HepG2 (cell line): ENCODE measurements around the gene NBPF1. TPM values are rescaled to one million over a fixed set of nuclear protein-coding genes. Genes with fewer than 3 reads are reported as not detected.

Experiments used
- AHR ChIP-seq: IDR thresholded peaks from 2 replicates; pipeline ENCODE4 v1.6.1; 2018; ENCODE audit warnings: missing genetic modification reagents, missing compliant biosample characterization
- ARHGAP35 ChIP-seq: sonication (generic); formaldehyde crosslinking; IDR thresholded peaks from 2 replicates; pipeline ENCODE4 v1.9.0; 2022; ENCODE audit warnings: mild to moderate bottlenecking, inconsistent platforms, moderate library complexity, missing genetic modification reagents, borderline replicate concordance
- CAMTA2 ChIP-seq: sonication (generic); formaldehyde crosslinking; IDR thresholded peaks from 2 replicates; pipeline ENCODE4 v1.4.0; 2020; ENCODE audit warnings: mild to moderate bottlenecking, missing genetic modification reagents, borderline replicate concordance
- EP300 ChIP-seq, 3 experiments: sonication (generic) in 1 of 3; formaldehyde crosslinking in 1 of 3; IDR thresholded peaks; 2 replicates each; pipeline versions ENCODE4 v1.5.1 to v1.6.1; 2011 to 2020; ENCODE audit warnings: low read depth in 2 of 3, low read length in 2 of 3, borderline replicate concordance in 1 of 3, improper control_type of control experiment in 1 of 3, mild to moderate bottlenecking in 1 of 3, missing genetic modification reagents in 1 of 3, moderate library complexity in 1 of 3
- ETV5 ChIP-seq: IDR thresholded peaks from 2 replicates; pipeline ENCODE4 v1.6.1; 2018; ENCODE audit warnings: missing biosample characterization, missing genetic modification reagents, inconsistent platforms, borderline replicate concordance
- HMG20A ChIP-seq: IDR thresholded peaks from 2 replicates; pipeline ENCODE4 v1.6.1; 2016; ENCODE audit warnings: borderline replicate concordance
- HNRNPL ChIP-seq: fragments of 200-400 bp; formaldehyde crosslinking; IDR thresholded peaks from 2 replicates; pipeline ENCODE4 v1.6.1; 2017; ENCODE audit warnings: mild to moderate bottlenecking, low read depth, low read length
- HOXD1 ChIP-seq: sonication (generic); formaldehyde crosslinking; IDR thresholded peaks from 2 replicates; pipeline ENCODE4 v1.5.0; 2020; ENCODE audit warnings: missing genetic modification reagents
- IKZF4 ChIP-seq: sonication (generic); formaldehyde crosslinking; IDR thresholded peaks from 2 replicates; pipeline ENCODE4 v1.5.1; 2020; ENCODE audit warnings: borderline replicate concordance, mild to moderate bottlenecking, low read depth, missing genetic modification reagents; ENCODE audit errors: not compliant biosample characterization
- KDM1A ChIP-seq: IDR thresholded peaks from 2 replicates; pipeline ENCODE4 v1.6.1; 2016; ENCODE audit warnings: missing compliant biosample characterization
- KDM3A ChIP-seq: IDR thresholded peaks from 2 replicates; pipeline ENCODE4 v1.6.1; 2018; ENCODE audit warnings: low read depth, missing compliant biosample characterization
- RXRA ChIP-seq: sonication (generic); formaldehyde crosslinking; IDR thresholded peaks from 2 replicates; pipeline ENCODE4 v1.5.1; 2020; ENCODE audit warnings: missing genetic modification reagents
- SMAD1 ChIP-seq: sonication (generic); formaldehyde crosslinking; IDR thresholded peaks from 2 replicates; pipeline ENCODE4 v1.4.0; 2020; ENCODE audit warnings: missing genetic modification reagents, low read depth, mild to moderate bottlenecking, borderline replicate concordance
- SMAD3 ChIP-seq: sonication (generic); formaldehyde crosslinking; IDR thresholded peaks from 2 replicates; pipeline ENCODE4 v1.4.0; 2020; ENCODE audit warnings: missing genetic modification reagents
- SMAD9 ChIP-seq: sonication (generic); formaldehyde crosslinking; IDR thresholded peaks from 2 replicates; pipeline ENCODE4 v1.5.1; 2020; ENCODE audit warnings: mild to moderate bottlenecking, missing genetic modification reagents
- SP2 ChIP-seq: sonication (generic); formaldehyde crosslinking; IDR thresholded peaks from 2 replicates; pipeline ENCODE4 v1.5.1; 2020; ENCODE audit warnings: mild to moderate bottlenecking, missing genetic modification reagents
- TP53 ChIP-seq: sonication (generic); formaldehyde crosslinking; conservative IDR thresholded peaks from 2 replicates; pipeline ENCODE4 v1.4.0; 2020; ENCODE audit warnings: missing genetic modification reagents
- ZC3H13 ChIP-seq: sonication (generic); formaldehyde crosslinking; IDR thresholded peaks from 2 replicates; pipeline ENCODE4 v1.8.1; 2023; ENCODE audit warnings: mild to moderate bottlenecking, missing genetic modification reagents, moderate library complexity
- ZKSCAN8 ChIP-seq: IDR thresholded peaks from 2 replicates; pipeline ENCODE4 v1.6.1; 2016; ENCODE audit warnings: borderline replicate concordance, missing genetic modification reagents, missing compliant biosample characterization
- ZNF138 ChIP-seq: sonication (generic); formaldehyde crosslinking; IDR thresholded peaks from 2 replicates; pipeline ENCODE4 v1.5.0; 2020; ENCODE audit warnings: mild to moderate bottlenecking, low read depth, missing genetic modification reagents
- ZNF230 ChIP-seq: sonication (generic); formaldehyde crosslinking; IDR thresholded peaks from 2 replicates; pipeline ENCODE4 v1.4.0; 2020; ENCODE audit warnings: mild to moderate bottlenecking, missing genetic modification reagents
- ZNF354B ChIP-seq: sonication (generic); formaldehyde crosslinking; IDR thresholded peaks from 2 replicates; pipeline ENCODE4 v1.8.0; 2022; ENCODE audit warnings: mild to moderate bottlenecking, missing genetic modification reagents
- ZNF484 ChIP-seq: sonication (generic); formaldehyde crosslinking; IDR thresholded peaks from 2 replicates; pipeline ENCODE4 v1.5.1; 2020; ENCODE audit warnings: mild to moderate bottlenecking, low read depth, missing genetic modification reagents, borderline replicate concordance
- ZNF501 ChIP-seq: sonication (generic); formaldehyde crosslinking; IDR thresholded peaks from 2 replicates; pipeline ENCODE4 v1.5.1; 2020; ENCODE audit warnings: mild to moderate bottlenecking, moderate library complexity, missing genetic modification reagents
- ZNF773 ChIP-seq: sonication (generic); formaldehyde crosslinking; IDR thresholded peaks from 2 replicates; pipeline ENCODE4 v1.4.0; 2020; ENCODE audit warnings: missing genetic modification reagents, borderline replicate concordance
- ZNF782 ChIP-seq: sonication (generic); formaldehyde crosslinking; IDR thresholded peaks from 2 replicates; pipeline ENCODE4 v1.4.0; 2020; ENCODE audit warnings: missing genetic modification reagents, mild to moderate bottlenecking, borderline replicate concordance
- ZSCAN30 ChIP-seq: sonication (generic); formaldehyde crosslinking; IDR thresholded peaks from 2 replicates; pipeline ENCODE4 v1.5.0; 2020; ENCODE audit warnings: mild to moderate bottlenecking, missing genetic modification reagents
- ZZZ3 ChIP-seq: sonication (generic); formaldehyde crosslinking; IDR thresholded peaks from 2 replicates; pipeline ENCODE4 v1.4.0; 2020; ENCODE audit warnings: missing genetic modification reagents, mild to moderate bottlenecking, borderline replicate concordance
- polyA plus RNA-seq, 8 experiments: library from polyadenylated mRNA; depleted of rRNA in 3 of 8; stranded (reverse) in 7 of 8; unstranded in 1 of 8; fragments of >200 nt; fragmentation: Illumina TruSeq in 4 of 8; extraction: Trizol in 4 of 8; gene quantifications; 2 replicates each; pipeline versions ENCODE4 v1.2.1 to v1.2.3, GENCODE V29; 2011 to 2016; ENCODE audit warnings: low read depth in 4 of 8, missing spikeins in 1 of 8, mixed read lengths in 1 of 8; ENCODE audit not compliant: insufficient read depth in 1 of 8
- total RNA-seq, 5 experiments: library from RNA; depleted of rRNA; stranded (reverse); fragments of >200 nt; fragmentation: Illumina TruSeq; extraction: Trizol; gene quantifications; 2 replicates each; pipeline ENCODE4 v1.2.3, GENCODE V29; 2016; ENCODE audit warnings: low read depth in 1 of 5
- TF ChIP-seq, protein P1 (sequence below): IDR thresholded peaks from 2 replicates; pipeline ENCODE4 v1.6.1; 2018; ENCODE audit warnings: missing genetic modification reagents, mild to moderate bottlenecking, missing compliant biosample characterization

NBPF1 gene
- total and polyA plus RNA-seq, 2 of the 13 experiments (the other 11 are each of a cell fraction or from before 2014, with no cell fraction given) = 30.3 to 35.6 TPM

DNA sequence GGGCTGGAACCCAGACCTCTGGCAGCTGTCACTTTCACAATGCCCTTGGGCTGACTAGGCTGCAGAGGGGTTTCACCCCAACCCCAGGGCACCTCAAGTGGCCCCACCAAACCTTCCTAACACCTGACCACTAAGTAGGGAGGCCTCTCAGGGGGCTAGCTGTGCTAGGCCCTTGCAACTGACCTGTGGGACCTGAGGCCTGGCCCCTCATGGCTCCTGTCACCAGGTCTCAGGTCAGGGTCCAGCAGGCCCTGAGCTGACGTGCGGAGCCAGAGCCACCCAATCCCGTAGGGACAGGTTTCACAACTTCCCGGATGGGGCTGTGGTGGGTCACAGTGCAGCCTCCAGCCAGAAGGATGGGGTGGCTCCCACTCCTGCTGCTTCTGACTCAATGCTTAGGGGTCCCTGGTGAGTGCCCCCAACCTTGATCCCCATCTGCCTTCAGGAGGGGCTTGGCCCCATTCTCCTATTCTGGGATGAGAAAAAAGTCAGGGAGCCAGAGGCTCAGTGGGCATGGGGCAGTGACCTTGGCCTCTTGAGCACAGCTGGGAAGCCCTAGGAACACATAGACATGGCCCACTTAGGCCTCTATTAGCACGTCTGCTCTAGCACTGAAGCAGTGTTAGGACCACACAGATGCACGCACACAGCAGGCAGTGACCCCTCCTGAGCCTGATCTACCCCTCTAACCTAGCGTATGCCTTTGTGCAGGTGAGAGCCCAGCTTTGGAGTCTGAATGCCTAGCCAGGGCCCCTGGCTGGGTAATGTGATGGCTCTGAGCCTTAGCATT lies 32.1 kb upstream of the NBPF1 start (continued):
- TF ChIP-seq ZNF484 (CRISPR knock-in tag) = peak; percentile 59; the same call in 1 of the 2 replicates
- TF ChIP-seq IKZF4 (CRISPR knock-in tag) = peak; percentile 89
- TF ChIP-seq RXRA (CRISPR knock-in tag) = peak; percentile 95
- peak; percentile 98; the same call in 1 of the 2 replicates for TF ChIP-seq ZZZ3 (CRISPR knock-in tag)
- peak; percentile 93 for TF ChIP-seq AHR (CRISPR knock-in tag)
- peak; percentile 94 for TF ChIP-seq ZNF138 (CRISPR knock-in tag)
- peak; percentile 98 for TF ChIP-seq ZNF230
- TF ChIP-seq CAMTA2 (CRISPR knock-in tag) = peak; percentile 92; the same call in 1 of the 2 replicates
- peak; percentile 95 for TF ChIP-seq ETV5 (CRISPR knock-in tag)
- TF ChIP-seq SP2 (CRISPR knock-in tag) = peak; percentile 52; the same call in 1 of the 2 replicates
- 0 out of 2 replicates have a peak, but pooled peaks have one; percentile 45 for TF ChIP-seq ZNF782
- TF ChIP-seq TP53 (CRISPR knock-in tag) = peak; percentile 94; the same call in 1 of the 2 replicates
- TF ChIP-seq ZNF501 (CRISPR knock-in tag) = peak; percentile 96
- TF ChIP-seq ZNF354B = peak; percentile 80
- TF ChIP-seq ZC3H13 (CRISPR knock-in tag) = peak; percentile 82; the same call in 1 of the 2 replicates
- peak; percentile 66 to 81; a peak in 2 of 4 replicates for TF ChIP-seq EP300 (IDR thresholded peaks at IDR 0.05; ENCODE audit: low read depth in 2 of 2, low read length in 2 of 2)
- TF ChIP-seq EP300 (CRISPR knock-in tag; IDR thresholded peaks at IDR 0.05; ENCODE audit: borderline replicate concordance) = peak; percentile 70
- TF ChIP-seq ZKSCAN8 (CRISPR knock-in tag) = peak; percentile 93
- TF ChIP-seq ZSCAN30 = peak; percentile 27; the same call in 1 of the 2 replicates
- peak; percentile 79 for TF ChIP-seq HOXD1 (CRISPR knock-in tag)
- TF ChIP-seq ARHGAP35 (CRISPR knock-in tag) = peak; percentile 91
- TF ChIP-seq SMAD3 (CRISPR knock-in tag) = peak; percentile 94
- peak; percentile 92; the same call in 1 of the 2 replicates for TF ChIP-seq KDM3A
- TF ChIP-seq HMG20A = peak; percentile 87
- peak; percentile 88 for TF ChIP-seq SMAD1 (CRISPR knock-in tag)
- TF ChIP-seq KDM1A = peak; percentile 83; the same call in 1 of the 2 replicates
- peak; percentile 79 for TF ChIP-seq HNRNPL
- TF ChIP-seq, protein P1, sequence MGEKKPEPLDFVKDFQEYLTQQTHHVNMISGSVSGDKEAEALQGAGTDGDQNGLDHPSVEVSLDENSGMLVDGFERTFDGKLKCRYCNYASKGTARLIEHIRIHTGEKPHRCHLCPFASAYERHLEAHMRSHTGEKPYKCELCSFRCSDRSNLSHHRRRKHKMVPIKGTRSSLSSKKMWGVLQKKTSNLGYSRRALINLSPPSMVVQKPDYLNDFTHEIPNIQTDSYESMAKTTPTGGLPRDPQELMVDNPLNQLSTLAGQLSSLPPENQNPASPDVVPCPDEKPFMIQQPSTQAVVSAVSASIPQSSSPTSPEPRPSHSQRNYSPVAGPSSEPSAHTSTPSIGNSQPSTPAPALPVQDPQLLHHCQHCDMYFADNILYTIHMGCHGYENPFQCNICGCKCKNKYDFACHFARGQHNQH (CRISPR knock-in tag) = peak; percentile 98
- TF ChIP-seq ZNF773 (CRISPR knock-in tag) = peak; percentile 91; the same call in 1 of the 2 replicates
- TF ChIP-seq SMAD9 = peak; percentile 71; the same call in 1 of the 2 replicates
